CD8-positive, alpha-beta memory T cell (primary cell): ENCODE results near the gene SLC17A8. TPM values are rescaled to one million over a fixed set of nuclear protein-coding genes. Genes with fewer than 3 reads are reported as not detected.

ENCODE experiments used
- CTCF ChIA-PET: fragments of 350-600 bp; sonication (Branson Sonifier 250); formaldehyde crosslinking; loops from one replicate; lab custom pipeline; 2021; ENCODE audit warnings: antibody characterized with exemption; lab: Charles Lee
- POLR2A ChIA-PET: fragments of 350-600 bp; sonication (Branson Sonifier 250); formaldehyde crosslinking; loops from one replicate; lab custom pipeline; 2021; ENCODE audit warnings: antibody characterized with exemption; lab: Charles Lee
- DNase-seq, 5 donors: peaks; one replicate each; pipeline versions ENCODE4 v3.0.0 to v3.0.0-alpha.2; 2020 to 2022; ENCODE audit warnings: mixed read lengths in 1 of 5
- H3K27ac ChIP-seq: one replicate; pipeline ENCODE4 v1.7.0; 2013; ENCODE audit warnings: low read depth, mild to moderate bottlenecking, low read length, moderate library complexity
- H3K27me3 ChIP-seq: 2 replicates; pipeline ENCODE4 v1.7.0; 2013; ENCODE audit warnings: low read length, mild to moderate bottlenecking; ENCODE audit not compliant: insufficient read depth, poor library complexity, severe bottlenecking
- H3K36me3 ChIP-seq: 2 replicates; pipeline ENCODE4 v1.7.0; 2013; ENCODE audit warnings: mild to moderate bottlenecking, low read length, moderate library complexity; ENCODE audit not compliant: insufficient read depth
- H3K4me1 ChIP-seq: 2 replicates; pipeline ENCODE4 v1.7.0; 2013; ENCODE audit warnings: mild to moderate bottlenecking, low read length, moderate library complexity; ENCODE audit not compliant: insufficient read depth
- H3K4me3 ChIP-seq: 2 replicates; pipeline ENCODE4 v1.7.0; 2013; ENCODE audit warnings: mild to moderate bottlenecking, low read length
- H3K9me3 ChIP-seq: 2 replicates; pipeline ENCODE4 v1.7.0; 2013; ENCODE audit warnings: mild to moderate bottlenecking, low read length
- H3K27ac Mint-ChIP-seq, 8 donors: one replicate each; pipeline ENCODE4 v1.8.0; 2020 to 2021; ENCODE audit warnings: mixed read lengths in 8 of 8, mild to moderate bottlenecking in 6 of 8, inconsistent platforms in 3 of 8, moderate library complexity in 3 of 8
- H3K27me3 Mint-ChIP-seq, 2 donors: one replicate each; pipeline ENCODE4 v1.8.0; 2020 to 2021; ENCODE audit warnings: mixed read lengths in 2 of 2, mild to moderate bottlenecking in 1 of 2, moderate library complexity in 1 of 2
- H3K36me3 Mint-ChIP-seq, 3 donors: one replicate each; pipeline ENCODE4 v1.8.0; 2020 to 2021; ENCODE audit warnings: mixed read lengths in 3 of 3, inconsistent platforms in 1 of 3, mild to moderate bottlenecking in 1 of 3
- H3K4me1 Mint-ChIP-seq, 3 donors: one replicate each; pipeline ENCODE4 v1.8.0; 2020 to 2021; ENCODE audit warnings: mixed read lengths in 3 of 3, inconsistent platforms in 1 of 3, mild to moderate bottlenecking in 1 of 3
- H3K4me3 Mint-ChIP-seq, 7 donors: one replicate each; pipeline ENCODE4 v1.8.0; 2020 to 2021; ENCODE audit warnings: mixed read lengths in 7 of 7, mild to moderate bottlenecking in 6 of 7, moderate library complexity in 4 of 7, inconsistent platforms in 2 of 7
- H3K9me3 Mint-ChIP-seq, 5 donors: one replicate each; pipeline ENCODE4 v1.8.0; 2020 to 2022; ENCODE audit warnings: mixed read lengths in 5 of 5, mild to moderate bottlenecking in 3 of 5, moderate library complexity in 2 of 5, inconsistent platforms in 1 of 5
- polyA plus RNA-seq: library from polyadenylated mRNA; unstranded; fragments of 300-500 nt; fragmentation: Illumina TruSeq; gene quantifications from one replicate; pipeline ENCODE4 v1.2.3, GENCODE V29; 2021
- total RNA-seq, 2 experiments: library from RNA; stranded (reverse); gene quantifications; one replicate each; pipeline ENCODE4 v1.2.3, GENCODE V29; 2021

The SLC17A8 gene
- total and polyA plus RNA-seq, 3 experiments from 2014 or later = not detected

- CTCF ChIA-PET = no interaction called here
These were observed 107.7 kb downstream of the SLC17A8 start for GRCh38 chr12:100464529-100464928.

GRCh38 chr12:100468126-100468525 lies 111.3 kb downstream of the SLC17A8 start:
- Histone ChIP-seq H3K4me3 (no peak overlapping the region), H3K27ac (no peak overlapping the region), H3K9me3 (no peaks in the 10 kb centered on the region), H3K27me3 (no peaks in the 10 kb centered on the region), H3K36me3 (no peaks in the 10 kb centered on the region), H3K4me1 (no peaks in the 10 kb centered on the region)
- no peaks in the 10 kb centered on the region for H3K4me1 Mint-ChIP-seq
- no peaks in the 10 kb centered on the region for H3K9me3 Mint-ChIP-seq
- no peaks in the 10 kb centered on the region for H3K36me3 Mint-ChIP-seq
- H3K27me3 Mint-ChIP-seq = peaks cover 7 to 10% of the 10 kb centered on the region in 2 donors
- H3K4me3 Mint-ChIP-seq = no peak overlapping the region
- POLR2A ChIA-PET = no interaction called here
- H3K27ac Mint-ChIP-seq = no peak overlapping the region
- DNase-seq = no peak
- CTCF ChIA-PET = no interaction called here

More at GRCh38 chr12:100464529-100464928, 107.7 kb downstream of the SLC17A8 start:
- no peak overlapping the region for H3K27ac ChIP-seq
- H3K9me3 Mint-ChIP-seq = peaks cover 0 to 2% (median 0%) of the 10 kb centered on the region in 5 donors
- no peak overlapping the region for H3K27ac Mint-ChIP-seq
- H3K9me3 ChIP-seq = no peaks in the 10 kb centered on the region
- no peaks in the 10 kb centered on the region for H3K36me3 ChIP-seq
- H3K4me3 ChIP-seq = no peak overlapping the region
- no peak overlapping the region for H3K4me3 Mint-ChIP-seq
- no peaks in the 10 kb centered on the region for H3K27me3 ChIP-seq
- no peaks in the 10 kb centered on the region for H3K4me1 ChIP-seq
- peaks cover 2 to 6% of the 10 kb centered on the region in 2 donors for H3K27me3 Mint-ChIP-seq
- POLR2A ChIA-PET = no interaction called here
- DNase-seq = no peak
- H3K4me1 Mint-ChIP-seq = no peaks in the 10 kb centered on the region
- no peaks in the 10 kb centered on the region for H3K36me3 Mint-ChIP-seq

Other genes starting within 250 kb of the SLC17A8 start
- 10 to 100 TPM; 60.9 to 65.1 TPM for gene BLTP3B, start 214.2 kb upstream of the SLC17A8 start, total RNA-seq
- 15.2 TPM for gene BLTP3B, start 214.2 kb upstream of the SLC17A8 start, polyA plus RNA-seq
- 10 to 100 TPM; 35.1 to 36.6 TPM for gene ACTR6, start 156.3 kb upstream of the SLC17A8 start, total RNA-seq
- gene ACTR6, start 156.3 kb upstream of the SLC17A8 start, polyA plus RNA-seq = 41.8 TPM
- 1 to 10 TPM; 1.2 to 1.4 TPM for gene DEPDC4, start 90.0 kb upstream of the SLC17A8 start, total RNA-seq
- gene DEPDC4, start 90.0 kb upstream of the SLC17A8 start, polyA plus RNA-seq = not detected
- 10 to 100 TPM; 31.8 to 40.1 TPM for gene SCYL2, start 89.9 kb upstream of the SLC17A8 start, total RNA-seq
- 18.8 TPM for gene SCYL2, start 89.9 kb upstream of the SLC17A8 start, polyA plus RNA-seq
- gene NR1H4, start 116.8 kb downstream of the SLC17A8 start, total RNA-seq = not detected
- not detected for gene NR1H4, start 116.8 kb downstream of the SLC17A8 start, polyA plus RNA-seq
- under 1 TPM; 0.42 to 0.75 TPM for gene GAS2L3, start 216.6 kb downstream of the SLC17A8 start, total RNA-seq
- not detected for gene GAS2L3, start 216.6 kb downstream of the SLC17A8 start, polyA plus RNA-seq